ENCODE results near the gene SUSD4. TPM values are rescaled to one million over a fixed set of nuclear protein-coding genes. Genes with fewer than 3 reads are reported as not detected.
"Not testable (repeated sequence)": the region's sequence is repeated elsewhere in the genome, so short reads cannot be mapped to it uniquely, and the experiment has no call there.

Gene SUSD4
- total RNA-seq, 3 donors from 2014 or later = 0.64 to 16.7 (median 14.9) TPM

DNA sequence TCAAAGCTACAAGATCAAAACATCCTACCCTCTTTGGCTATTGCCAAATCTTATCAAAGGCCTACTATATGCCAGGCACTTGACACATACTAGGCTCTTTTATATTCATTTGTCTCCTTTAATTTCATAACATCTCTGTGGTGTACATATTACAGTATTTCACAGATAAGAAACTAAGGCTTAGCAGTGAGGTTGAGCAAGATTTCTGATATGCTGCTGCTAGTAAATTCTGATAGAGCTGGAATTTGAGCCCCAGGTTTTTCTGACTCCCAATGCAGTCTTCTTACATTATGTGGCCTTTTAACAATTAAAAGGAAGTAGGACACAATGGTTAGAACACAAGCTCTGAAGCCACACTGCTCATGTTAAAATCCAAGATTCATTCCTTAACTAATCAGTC, 46.1 kb upstream of the SUSD4 start:
- Histone ChIP-seq H3K4me1 (no peaks in the 10 kb centered on the region), H3K27me3 (no peaks in the 10 kb centered on the region), H3K4me3 (no peak overlapping the region), H3K36me3 (no peaks in the 10 kb centered on the region), H3K9me3 (no peaks in the 10 kb centered on the region), H3K27ac (no peak overlapping the region)
- no peak for TF ChIP-seq POLR2A (IDR thresholded peaks at IDR 0.05)
- TF ChIP-seq POLR2AphosphoS5 (IDR thresholded peaks at IDR 0.05) = no peak
- TF ChIP-seq, protein P1, sequence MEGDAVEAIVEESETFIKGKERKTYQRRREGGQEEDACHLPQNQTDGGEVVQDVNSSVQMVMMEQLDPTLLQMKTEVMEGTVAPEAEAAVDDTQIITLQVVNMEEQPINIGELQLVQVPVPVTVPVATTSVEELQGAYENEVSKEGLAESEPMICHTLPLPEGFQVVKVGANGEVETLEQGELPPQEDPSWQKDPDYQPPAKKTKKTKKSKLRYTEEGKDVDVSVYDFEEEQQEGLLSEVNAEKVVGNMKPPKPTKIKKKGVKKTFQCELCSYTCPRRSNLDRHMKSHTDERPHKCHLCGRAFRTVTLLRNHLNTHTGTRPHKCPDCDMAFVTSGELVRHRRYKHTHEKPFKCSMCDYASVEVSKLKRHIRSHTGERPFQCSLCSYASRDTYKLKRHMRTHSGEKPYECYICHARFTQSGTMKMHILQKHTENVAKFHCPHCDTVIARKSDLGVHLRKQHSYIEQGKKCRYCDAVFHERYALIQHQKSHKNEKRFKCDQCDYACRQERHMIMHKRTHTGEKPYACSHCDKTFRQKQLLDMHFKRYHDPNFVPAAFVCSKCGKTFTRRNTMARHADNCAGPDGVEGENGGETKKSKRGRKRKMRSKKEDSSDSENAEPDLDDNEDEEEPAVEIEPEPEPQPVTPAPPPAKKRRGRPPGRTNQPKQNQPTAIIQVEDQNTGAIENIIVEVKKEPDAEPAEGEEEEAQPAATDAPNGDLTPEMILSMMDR (IDR thresholded peaks at IDR 0.05) = no peak
- intact Hi-C loops (cut with DNase I; ENCODE audit: low total_unique reads) = no loop called here
- no peak for DNase-seq (ENCODE audit: low spot score in 2 of 2)

DNA sequence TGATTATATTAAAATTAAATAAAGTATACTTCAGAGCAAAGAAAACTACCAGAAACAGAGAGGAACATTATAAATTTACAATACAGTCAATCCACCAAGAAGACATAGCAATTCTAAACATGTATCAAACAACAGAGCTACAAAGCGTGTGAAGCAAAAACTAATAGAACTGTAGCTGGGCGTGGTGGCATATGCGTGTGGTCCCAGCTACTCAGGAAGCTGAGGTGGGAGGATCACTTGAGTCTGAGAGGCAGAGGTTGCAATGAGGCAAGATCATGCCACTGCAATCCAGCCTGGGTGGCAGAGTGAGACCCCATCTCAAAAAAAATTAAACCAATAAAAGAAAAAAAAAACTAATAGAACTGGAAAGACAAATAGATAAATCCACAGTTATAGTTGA, 41.5 kb upstream of the SUSD4 start:
- DNase-seq (ENCODE audit: low spot score in 2 of 2) = no peak
- no peaks in the 10 kb centered on the region for H3K4me1 ChIP-seq
- no peaks in the 10 kb centered on the region for H3K27me3 ChIP-seq
- intact Hi-C loops (cut with DNase I; ENCODE audit: low total_unique reads) = no loop called here
- H3K36me3 ChIP-seq = no peaks in the 10 kb centered on the region
- TF ChIP-seq POLR2AphosphoS5 (IDR thresholded peaks at IDR 0.05) = no peak
- TF ChIP-seq POLR2A (IDR thresholded peaks at IDR 0.05) = no peak
- TF ChIP-seq, protein P1 (IDR thresholded peaks at IDR 0.05) = no peak
- no peak overlapping the region for H3K4me3 ChIP-seq
- no peak overlapping the region for H3K27ac ChIP-seq
- H3K9me3 ChIP-seq = no peaks in the 10 kb centered on the region

DNA sequence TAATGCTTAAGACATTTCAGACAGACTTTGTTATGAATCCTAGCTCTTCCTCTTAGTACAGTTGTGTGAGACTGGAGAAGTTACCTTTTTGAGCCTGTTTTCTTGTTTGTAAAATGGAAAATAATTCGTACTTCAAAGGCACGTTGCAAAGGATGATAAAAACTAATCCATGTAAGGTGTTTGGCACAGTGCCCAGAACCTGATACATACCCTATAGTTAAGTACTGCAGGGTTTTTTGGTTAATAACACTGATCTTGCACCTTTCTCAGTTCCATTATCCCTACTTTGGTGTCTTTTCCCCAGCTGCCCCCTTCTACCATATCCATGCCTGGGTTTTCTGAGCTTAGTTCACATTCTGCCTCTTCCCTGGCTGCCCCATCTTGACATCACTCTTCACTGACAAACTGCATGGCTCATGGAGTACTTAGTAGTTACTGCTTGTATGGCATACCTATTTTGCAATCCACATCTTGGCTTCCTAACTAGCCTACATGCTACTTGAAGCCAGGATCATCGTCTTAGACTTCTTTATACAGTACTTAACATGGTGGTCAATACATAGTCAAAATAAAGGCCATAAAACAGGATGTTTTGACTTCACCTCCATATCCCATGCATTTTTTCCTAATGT, 39.3 kb upstream of the SUSD4 start:
- no peaks in the 10 kb centered on the region for H3K27me3 ChIP-seq
- no peak overlapping the region for H3K4me3 ChIP-seq
- H3K36me3 ChIP-seq = no peaks in the 10 kb centered on the region
- H3K9me3 ChIP-seq = no peaks in the 10 kb centered on the region
- intact Hi-C loops (cut with DNase I; ENCODE audit: low total_unique reads) = no loop called here
- no peak for TF ChIP-seq POLR2AphosphoS5 (IDR thresholded peaks at IDR 0.05)
- TF ChIP-seq, protein P1 (IDR thresholded peaks at IDR 0.05) = no peak
- TF ChIP-seq POLR2A (IDR thresholded peaks at IDR 0.05) = no peak
- no peaks in the 10 kb centered on the region for H3K4me1 ChIP-seq
- DNase-seq (ENCODE audit: low spot score in 2 of 2) = no peak
- no peak overlapping the region for H3K27ac ChIP-seq

DNA sequence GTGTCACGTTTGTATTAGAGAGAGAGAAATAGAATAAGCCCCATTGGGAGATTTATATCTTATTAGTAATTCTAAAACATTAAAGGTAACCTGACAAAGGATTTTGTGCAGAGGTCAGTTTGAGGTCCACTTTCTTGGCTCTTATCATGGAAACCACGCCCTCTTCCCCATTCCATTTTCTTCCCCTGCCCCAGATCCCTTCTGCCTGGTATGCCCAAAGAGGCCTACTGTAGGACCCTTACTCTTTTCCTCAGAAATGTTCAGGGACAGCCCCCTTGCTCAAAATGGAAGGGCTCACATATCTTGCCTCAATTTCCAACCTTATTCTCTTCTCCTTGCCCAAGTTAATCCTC, 38.8 kb upstream of the SUSD4 start:
- H3K36me3 ChIP-seq = no peaks in the 10 kb centered on the region
- intact Hi-C loops (cut with DNase I; ENCODE audit: low total_unique reads) = no loop called here
- H3K27ac ChIP-seq = no peak overlapping the region
- no peaks in the 10 kb centered on the region for H3K4me1 ChIP-seq
- H3K9me3 ChIP-seq = no peaks in the 10 kb centered on the region
- H3K27me3 ChIP-seq = no peaks in the 10 kb centered on the region
- no peak for DNase-seq (ENCODE audit: low spot score in 2 of 2)
- no peak for TF ChIP-seq POLR2AphosphoS5 (IDR thresholded peaks at IDR 0.05)
- TF ChIP-seq, protein P1 (IDR thresholded peaks at IDR 0.05) = no peak
- TF ChIP-seq POLR2A (IDR thresholded peaks at IDR 0.05) = no peak
- no peak overlapping the region for H3K4me3 ChIP-seq

DNA sequence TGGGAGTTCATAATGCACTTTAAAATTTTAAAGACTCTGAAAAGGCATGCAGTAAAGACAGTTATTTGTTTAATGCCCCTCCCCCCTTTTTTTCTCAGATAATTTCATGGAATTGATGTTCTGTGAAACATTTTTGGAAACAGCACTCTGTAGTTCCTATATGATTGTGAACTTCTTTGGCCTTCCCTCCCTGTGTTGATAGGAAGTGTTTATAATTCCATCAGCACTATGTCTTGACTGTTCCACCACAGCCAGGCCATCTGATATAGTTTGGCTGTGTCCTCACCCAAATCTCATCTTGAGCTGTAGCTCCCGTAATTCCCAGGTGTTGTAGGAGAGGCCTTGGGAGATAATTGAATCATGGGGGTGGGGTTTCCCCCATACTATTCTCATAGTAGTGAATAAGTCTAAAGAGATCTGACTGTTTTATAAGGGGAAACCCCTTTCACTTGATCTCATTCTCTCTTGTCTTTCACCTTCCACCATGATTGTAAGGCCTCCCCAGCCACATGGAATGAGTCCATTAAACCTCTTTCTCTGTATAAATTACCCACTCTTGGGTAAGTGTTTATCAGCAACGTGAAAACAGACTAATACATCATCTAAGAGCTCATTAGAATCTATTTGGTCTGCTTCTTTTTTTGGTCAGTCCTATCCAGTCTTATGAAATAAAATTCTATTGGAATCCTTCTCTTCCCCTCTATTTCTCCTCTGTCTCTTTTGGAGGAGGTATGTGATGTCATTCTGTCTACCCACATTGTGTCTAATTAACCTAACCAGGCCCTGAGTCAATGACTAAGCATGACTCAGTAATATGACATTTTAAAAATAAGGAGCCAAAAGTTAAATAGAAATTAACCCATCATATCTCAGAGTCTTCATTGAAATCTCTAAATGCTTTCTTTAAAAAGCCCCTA, 38.2 kb upstream of the SUSD4 start:
- H3K9me3 ChIP-seq = no peaks in the 10 kb centered on the region
- H3K27me3 ChIP-seq = no peaks in the 10 kb centered on the region
- H3K36me3 ChIP-seq = no peaks in the 10 kb centered on the region
- no peak for TF ChIP-seq POLR2AphosphoS5 (IDR thresholded peaks at IDR 0.05)
- TF ChIP-seq POLR2A (IDR thresholded peaks at IDR 0.05) = no peak
- TF ChIP-seq, protein P1 (IDR thresholded peaks at IDR 0.05) = no peak
- H3K4me3 ChIP-seq = no peak overlapping the region
- DNase-seq (ENCODE audit: low spot score in 2 of 2) = no peak
- H3K27ac ChIP-seq = no peak overlapping the region
- intact Hi-C loops (cut with DNase I; ENCODE audit: low total_unique reads) = no loop called here
- no peaks in the 10 kb centered on the region for H3K4me1 ChIP-seq

DNA sequence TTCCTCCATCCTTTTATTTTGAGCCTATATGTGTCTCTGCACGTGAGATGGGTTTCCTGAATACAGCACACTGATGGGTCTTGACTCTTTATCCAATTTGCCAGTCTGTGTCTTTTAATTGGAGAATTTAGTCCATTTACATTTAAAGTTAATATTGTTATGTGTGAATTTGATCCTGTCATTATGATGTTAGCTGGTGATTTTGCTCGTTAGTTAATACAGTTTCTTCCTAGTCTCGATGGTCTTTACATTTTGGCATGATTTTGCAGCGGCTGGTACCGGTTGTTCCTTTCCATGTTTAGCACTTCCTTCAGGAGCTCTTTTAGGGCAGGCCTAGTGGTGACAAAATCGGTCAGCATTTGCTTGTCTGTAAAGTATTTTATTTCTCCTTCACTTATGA, 35.4 kb upstream of the SUSD4 start:
- H3K4me3 ChIP-seq; H3K27me3 ChIP-seq; intact Hi-C loops (cut with DNase I; ENCODE audit: low total_unique reads); H3K9me3 ChIP-seq; H3K27ac ChIP-seq; H3K4me1 ChIP-seq; DNase-seq (ENCODE audit: low spot score in 2 of 2); H3K36me3 ChIP-seq: not testable (repeated sequence)
